GM12892 (cell line): ENCODE data around the gene C4orf33.

Experiments
- DNase-seq: peaks from one replicate; pipeline ENCODE4 v3.0.0; 2011; ENCODE audit not compliant: insufficient read length
- FAIRE-seq: peaks from 2 replicates; lab custom pipeline; 2011; peaks lifted over from hg19 to GRCh38; lab: Jason Lieb, UNC
- POLR2A ChIP-seq: IDR thresholded peaks from 2 replicates; pipeline ENCODE4 v1.6.1; 2011; ENCODE audit warnings: low read depth, low read length, control low read depth
- POLR2AphosphoS5 ChIP-seq: IDR thresholded peaks from 2 replicates; pipeline ENCODE4 v1.6.1; 2011; ENCODE audit warnings: low read depth, low read length, control low read depth
- TAF1 ChIP-seq: IDR thresholded peaks from 2 replicates; pipeline ENCODE4 v1.6.1; 2011; ENCODE audit warnings: low read depth, mild to moderate bottlenecking, control low read depth, low read length, borderline replicate concordance

C4orf33 gene

GRCh38 chr4:129131343-129131742, 35.4 kb downstream of the C4orf33 start:
- FAIRE-seq (no peak), DNase-seq (no peak)
- TF ChIP-seq POLR2AphosphoS5 (no peak), TAF1 (no peak), POLR2A (no peak)

- DNase-seq (no peak), FAIRE-seq (no peak)
- TF ChIP-seq POLR2AphosphoS5 (no peak), TAF1 (no peak), POLR2A (no peak)
These were observed 40.5 kb downstream of the C4orf33 start for GRCh38 chr4:129136433-129136832.

- DNase-seq (no peak), FAIRE-seq (no peak)
- TF ChIP-seq POLR2A (no peak), POLR2AphosphoS5 (no peak), TAF1 (no peak)
These were observed 43.0 kb downstream of the C4orf33 start for GRCh38 chr4:129138810-129139496.

- TF ChIP-seq POLR2A (no peak), TAF1 (no peak), POLR2AphosphoS5 (no peak)
- DNase-seq (no peak), FAIRE-seq (no peak)
These were observed 44.6 kb downstream of the C4orf33 start for GRCh38 chr4:129140521-129140920.

DNA sequence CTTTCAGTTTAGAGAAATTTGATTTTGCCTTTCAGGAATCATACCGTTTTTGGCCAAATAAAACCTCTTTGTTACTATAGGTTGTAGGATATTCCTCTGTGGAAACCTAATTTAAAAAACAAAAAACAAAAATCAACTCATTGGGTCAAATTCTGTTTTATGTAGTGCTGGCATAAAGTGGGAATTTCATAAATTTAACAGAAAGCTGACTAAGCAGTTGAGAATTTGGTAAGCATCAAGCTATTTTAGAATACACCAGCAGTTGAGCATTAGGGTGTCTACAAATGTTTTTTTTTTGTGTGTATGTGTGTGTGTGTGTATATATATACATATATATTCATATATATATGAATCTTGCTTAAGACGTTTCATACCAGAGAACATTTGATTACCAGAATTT, 47.4 kb downstream of the C4orf33 start:
- no peak for TF ChIP-seq POLR2A
- no peak for TF ChIP-seq TAF1
- TF ChIP-seq POLR2AphosphoS5: no peak
- FAIRE-seq: no peak
- no peak for DNase-seq

DNA sequence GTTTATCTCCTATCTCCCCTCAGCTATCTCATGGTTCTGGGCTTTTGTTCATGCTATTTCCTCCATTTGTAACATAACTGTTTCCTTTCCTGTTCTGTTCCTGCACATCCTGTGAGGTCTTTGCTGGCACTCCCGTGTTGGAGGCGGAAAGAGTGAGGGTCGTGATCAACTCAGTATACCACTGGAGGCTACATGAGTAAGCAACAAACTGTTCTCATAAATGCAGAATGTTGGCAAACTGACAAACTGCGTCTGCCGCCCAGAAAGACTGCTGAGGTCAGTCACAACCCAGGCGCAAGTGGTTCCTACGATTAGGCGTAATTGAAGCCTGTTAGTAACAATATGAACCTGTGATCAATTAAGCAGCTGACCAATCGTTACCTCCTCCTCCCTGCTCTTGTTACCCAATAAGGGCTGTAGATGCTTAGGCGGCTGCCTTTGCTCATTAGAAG, 48.8 kb downstream of the C4orf33 start:
- FAIRE-seq (no peak), DNase-seq (no peak)
- no peak for TF ChIP-seq TAF1
- no peak for TF ChIP-seq POLR2A
- TF ChIP-seq POLR2AphosphoS5: no peak

DNA sequence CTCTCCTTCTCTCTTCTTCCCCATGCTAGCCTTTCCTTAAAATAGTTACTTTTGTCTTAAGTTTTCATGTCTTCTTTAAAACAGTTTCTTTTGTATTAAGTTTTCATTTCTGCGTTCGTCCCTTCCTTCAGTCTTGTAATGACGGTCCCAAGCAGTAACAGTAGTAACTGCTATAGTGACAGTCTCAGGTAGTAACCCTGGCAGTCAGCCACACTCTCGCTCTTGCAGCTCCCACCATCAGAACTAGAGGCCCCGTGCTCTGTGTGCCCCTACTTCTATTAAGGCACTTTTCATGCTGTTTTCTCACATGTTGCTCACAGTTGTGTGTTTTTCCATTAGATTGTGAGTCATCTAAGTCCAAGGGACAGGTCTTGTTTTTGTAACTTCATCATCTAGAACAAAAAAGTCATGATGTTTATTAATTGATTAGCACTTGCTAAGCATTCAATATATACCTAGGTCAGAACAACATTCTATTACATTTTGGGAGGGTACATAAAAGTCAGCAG, 49.3 kb downstream of the C4orf33 start:
- TF ChIP-seq POLR2A (no peak), TAF1 (no peak), POLR2AphosphoS5 (no peak)
- FAIRE-seq: no peak
- DNase-seq: no peak

DNA sequence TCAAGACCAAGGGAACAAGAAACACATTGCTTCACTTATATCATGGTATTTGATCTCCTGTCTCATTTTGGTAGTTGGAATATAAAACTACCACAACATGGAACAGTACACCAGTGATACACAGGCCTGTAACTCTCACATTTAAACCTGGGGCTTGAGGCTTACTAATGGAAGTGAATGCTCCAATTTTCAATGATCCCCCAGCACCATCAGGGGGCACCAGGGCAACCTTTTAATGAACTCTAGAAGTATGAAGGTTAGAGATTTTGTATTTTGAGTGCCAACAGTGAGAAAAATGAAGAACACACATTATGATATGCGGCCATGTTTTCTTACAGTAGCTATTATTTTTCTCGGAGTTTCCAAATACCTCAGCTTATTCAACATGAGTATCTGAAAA, 50.7 kb downstream of the C4orf33 start:
- DNase-seq (no peak), FAIRE-seq (no peak)
- TF ChIP-seq TAF1 (no peak), POLR2AphosphoS5 (no peak), POLR2A (no peak)

GRCh38 chr4:129148892-129149291, 52.9 kb downstream of the C4orf33 start:
- no peak for TF ChIP-seq POLR2A
- TF ChIP-seq POLR2AphosphoS5: no peak
- no peak for TF ChIP-seq TAF1
- FAIRE-seq (no peak), DNase-seq (no peak)

- FAIRE-seq: no peak
- DNase-seq: no peak
- no peak for TF ChIP-seq TAF1
- TF ChIP-seq POLR2AphosphoS5: no peak
- TF ChIP-seq POLR2A: no peak
These were observed 54.0 kb downstream of the C4orf33 start for GRCh38 chr4:129149906-129150305.

DNA sequence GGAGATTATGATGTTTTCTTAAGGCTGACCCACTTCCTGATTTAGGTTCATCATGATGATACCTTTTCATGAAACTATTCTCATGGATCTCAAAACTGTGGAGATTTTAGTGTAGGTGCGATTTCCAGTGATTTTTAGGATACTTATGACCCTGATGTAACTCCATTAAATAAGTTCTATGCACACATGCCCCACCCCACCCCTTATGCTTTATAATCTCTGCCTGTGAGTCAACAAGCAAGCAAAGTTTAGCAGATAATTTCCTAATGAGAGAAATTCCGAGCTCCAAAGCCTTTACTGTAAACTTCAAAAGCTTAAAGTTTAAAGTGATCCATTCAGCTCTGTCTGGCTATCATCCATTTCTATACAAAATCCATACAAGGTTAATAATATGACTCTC, 56.4 kb downstream of the C4orf33 start:
- FAIRE-seq: no peak
- no peak for DNase-seq
- TF ChIP-seq TAF1 (no peak), POLR2A (no peak), POLR2AphosphoS5 (no peak)

DNA sequence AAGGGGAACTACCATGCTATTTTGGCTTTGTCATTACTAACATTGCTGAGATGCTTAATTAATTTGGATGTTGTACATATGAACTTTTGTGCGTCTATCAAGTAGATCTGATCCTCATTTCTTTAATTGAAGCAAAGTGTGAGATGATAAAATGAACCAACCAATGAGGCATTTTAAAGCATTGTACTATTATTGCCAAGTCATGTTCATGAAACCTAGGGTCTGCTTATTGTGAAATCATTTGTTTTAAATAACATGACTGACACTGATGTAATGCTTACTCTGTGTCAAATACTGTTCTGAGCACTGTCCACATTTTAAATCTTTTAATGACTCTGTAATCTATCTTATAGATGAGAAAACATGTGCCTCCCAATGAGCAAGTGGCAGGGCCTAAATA, 57.7 kb downstream of the C4orf33 start:
- FAIRE-seq: no peak
- no peak for DNase-seq
- no peak for TF ChIP-seq TAF1
- no peak for TF ChIP-seq POLR2A
- TF ChIP-seq POLR2AphosphoS5: no peak
